H1 (cell line): ENCODE data around the gene GPR63. TPM values are rescaled to one million over a fixed set of nuclear protein-coding genes. Genes with fewer than 3 reads are reported as not detected.

Source experiments
- CTCF ChIA-PET: fragments of 300-600 bp; sonication (Branson Sonifier 250); formaldehyde crosslinking; loops from one replicate; lab custom pipeline; 2021; ENCODE audit not compliant: partially characterized antibody; lab: Charles Lee
- POLR2A ChIA-PET: fragments of 300-600 bp; sonication (Branson Sonifier 250); formaldehyde crosslinking; loops from one replicate; lab custom pipeline; 2021; ENCODE audit warnings: inconsistent platforms; ENCODE audit not compliant: partially characterized antibody; lab: Charles Lee
- DNase-seq, 2 experiments: peaks; one replicate each; pipeline versions ENCODE4 v3.0.0 to v3.0.0-alpha.2; 2010 to 2022; ENCODE audit warnings: low spot score in 2 of 2, low read depth in 1 of 2, mixed read lengths in 1 of 2
- FAIRE-seq: peaks from 2 replicates; lab custom pipeline; 2011; peaks lifted over from hg19 to GRCh38; lab: Jason Lieb, UNC
- H2AFZ ChIP-seq: 2 replicates; pipeline ENCODE4 v1.8.1; 2012; ENCODE audit warnings: low read length, inconsistent platforms
- H2AK5ac ChIP-seq: 2 replicates; pipeline ENCODE4 v1.6.1; 2013; ENCODE audit warnings: low read depth, low read length
- H2BK120ac ChIP-seq: replicated peaks from 2 replicates; pipeline ENCODE3; 2013; ENCODE audit warnings: low read depth, low read length, inconsistent platforms
- H2BK12ac ChIP-seq: 2 replicates; pipeline ENCODE4 v1.6.1; 2013; ENCODE audit warnings: low read depth, low read length
- H2BK15ac ChIP-seq: 2 replicates; pipeline ENCODE4 v1.6.1; 2013; ENCODE audit warnings: low read length
- H2BK20ac ChIP-seq: 2 replicates; pipeline ENCODE4 v1.6.1; 2013; ENCODE audit warnings: low read length
- H2BK5ac ChIP-seq: 2 replicates; pipeline ENCODE4 v1.6.1; 2013; ENCODE audit warnings: low read depth, low read length
- H3K14ac ChIP-seq: 2 replicates; pipeline ENCODE4 v1.6.1; 2013; ENCODE audit warnings: inconsistent platforms; ENCODE audit not compliant: insufficient read length
- H3K18ac ChIP-seq: 2 replicates; pipeline ENCODE4 v1.6.1; 2013; ENCODE audit warnings: low read length; ENCODE audit errors: extremely low read depth
- H3K23ac ChIP-seq: 2 replicates; pipeline ENCODE4 v1.6.1; 2013; ENCODE audit warnings: inconsistent platforms; ENCODE audit not compliant: insufficient read length
- H3K23me2 ChIP-seq: 2 replicates; pipeline ENCODE4 v1.6.1; 2013; ENCODE audit warnings: low read depth, low read length
- H3K27ac ChIP-seq: 2 replicates; pipeline ENCODE4 v1.6.1; 2011; ENCODE audit warnings: low read depth, low read length, inconsistent platforms
- H3K27me3 ChIP-seq, 4 experiments: replicated peaks in 1 of 4; 1 replicate in 1 of 4; 2 replicates in 3 of 4; pipeline versions ENCODE4 v1.6.1 to v1.8.1; 2011 to 2013; ENCODE audit warnings: low read length in 3 of 4, mild to moderate bottlenecking in 3 of 4, inconsistent platforms in 2 of 4, mixed read lengths in 2 of 4, moderate library complexity in 1 of 4; ENCODE audit not compliant: control insufficient read depth in 3 of 4, insufficient read depth in 3 of 4; ENCODE audit errors: extremely low read depth in 1 of 4
- H3K36me3 ChIP-seq, 4 experiments: 2 replicates each; pipeline versions ENCODE4 v1.6.1 to v1.8.1; 2011 to 2013; ENCODE audit warnings: mild to moderate bottlenecking in 4 of 4, low read length in 3 of 4, moderate library complexity in 2 of 4, control low read depth in 1 of 4, inconsistent platforms in 1 of 4; ENCODE audit not compliant: insufficient read depth in 4 of 4, control insufficient read depth in 2 of 4
- H3K4ac ChIP-seq: replicated peaks from 2 replicates; pipeline ENCODE3; 2013; ENCODE audit warnings: low read length, low read depth, mixed read lengths, inconsistent platforms; ENCODE audit not compliant: insufficient read length
- H3K4me1 ChIP-seq, 4 experiments: replicated peaks in 1 of 4; 1 replicate in 1 of 4; 2 replicates in 3 of 4; pipeline versions ENCODE4 v1.6.1 to v1.8.1; 2011 to 2013; ENCODE audit warnings: low read length in 3 of 4, inconsistent platforms in 2 of 4, mixed read lengths in 1 of 4; ENCODE audit not compliant: insufficient read depth in 4 of 4, control insufficient read depth in 3 of 4
- H3K4me2 ChIP-seq, 2 experiments: 2 replicates each; pipeline versions ENCODE4 v1.6.1 to v1.8.1; 2011 to 2013; ENCODE audit warnings: low read depth in 2 of 2, low read length in 2 of 2, control low read depth in 1 of 2, inconsistent platforms in 1 of 2, mild to moderate bottlenecking in 1 of 2; ENCODE audit not compliant: insufficient read depth in 1 of 2
- H3K4me3 ChIP-seq, 4 experiments: fragments of 200-600, 300-600 bp in 1 of 4; sonication (generic), shearing (Covaris generic), sonication (Bioruptor Twin) in 1 of 4; 2 replicates each; pipeline versions ENCODE4 v1.5.1 to v1.8.1; 2011 to 2016; ENCODE audit warnings: low read length in 4 of 4, low read depth in 3 of 4, control low read depth in 2 of 4, inconsistent platforms in 2 of 4, mild to moderate bottlenecking in 2 of 4, mixed read lengths in 1 of 4, moderate library complexity in 1 of 4; ENCODE audit not compliant: insufficient read depth in 2 of 4; ENCODE audit errors: extremely low read depth in 1 of 4
- H3K56ac ChIP-seq: replicated peaks from 2 replicates; pipeline ENCODE3; 2013; ENCODE audit warnings: low read depth, mild to moderate bottlenecking, mixed read lengths, low read length, inconsistent platforms; ENCODE audit not compliant: insufficient read length
- H3K79me1 ChIP-seq: 2 replicates; pipeline ENCODE4 v1.6.1; 2013; ENCODE audit warnings: low read depth, low read length, control low read depth
- H3K79me2 ChIP-seq, 2 experiments: 2 replicates each; pipeline versions ENCODE4 v1.6.1 to v1.8.1; 2012 to 2013; ENCODE audit warnings: low read length in 2 of 2, mild to moderate bottlenecking in 2 of 2, inconsistent platforms in 1 of 2; ENCODE audit not compliant: insufficient read depth in 2 of 2, control insufficient read depth in 1 of 2
- H3K9ac ChIP-seq, 4 experiments: replicated peaks in 1 of 4; 1 replicate in 1 of 4; 2 replicates in 3 of 4; pipeline versions ENCODE4 v1.6.1 to v1.8.1; 2011 to 2013; ENCODE audit warnings: low read depth in 3 of 4, low read length in 3 of 4, control low read depth in 2 of 4, mild to moderate bottlenecking in 2 of 4, moderate library complexity in 2 of 4, inconsistent platforms in 1 of 4; ENCODE audit errors: extremely low read depth in 1 of 4
- H3K9me3 ChIP-seq, 2 experiments: 2 replicates each; pipeline versions ENCODE4 v1.6.1 to v1.8.1; 2012 to 2013; ENCODE audit warnings: mild to moderate bottlenecking in 2 of 2, moderate library complexity in 2 of 2, control low read depth in 1 of 2, inconsistent platforms in 1 of 2, low read depth in 1 of 2, low read length in 1 of 2, mixed read lengths in 1 of 2; ENCODE audit not compliant: insufficient read depth in 2 of 2
- H4K20me1 ChIP-seq, 2 experiments: replicated peaks in 1 of 2; 2 replicates each; pipeline versions ENCODE3 to v1.8.1; 2011 to 2013; ENCODE audit warnings: inconsistent platforms in 2 of 2, low read length in 2 of 2, mild to moderate bottlenecking in 1 of 2; ENCODE audit not compliant: insufficient read depth in 2 of 2, control insufficient read depth in 1 of 2
- H4K5ac ChIP-seq: 2 replicates; pipeline ENCODE4 v1.6.1; 2013; ENCODE audit warnings: low read length, low read depth, mixed read lengths, inconsistent platforms; ENCODE audit not compliant: insufficient read length
- H4K8ac ChIP-seq: 2 replicates; pipeline ENCODE4 v1.8.0; 2013; ENCODE audit warnings: mild to moderate bottlenecking, moderate library complexity, low read length, inconsistent platforms; ENCODE audit not compliant: insufficient read depth; ENCODE audit errors: extremely low read depth
- H4K91ac ChIP-seq: replicated peaks from 2 replicates; pipeline ENCODE3; 2013; ENCODE audit warnings: low read length, mixed read lengths, inconsistent platforms; ENCODE audit not compliant: insufficient read length
- BCL11A ChIP-seq, 2 experiments: IDR thresholded peaks; one replicate each; pipeline ENCODE4 v1.6.1; 2011; ENCODE audit warnings: low read depth in 2 of 2, low read length in 2 of 2, mild to moderate bottlenecking in 2 of 2
- BRCA1 ChIP-seq: IDR thresholded peaks from 2 replicates; pipeline ENCODE4 v1.6.1; 2012; ENCODE audit warnings: low read depth, low read length, improper control_type of control experiment
- CHD2 ChIP-seq: IDR thresholded peaks from 2 replicates; pipeline ENCODE4 v1.6.1; 2012; ENCODE audit warnings: low read length, improper control_type of control experiment
- EGR1 ChIP-seq: IDR thresholded peaks from 2 replicates; pipeline ENCODE4 v1.6.1; 2011; ENCODE audit warnings: low read depth, low read length, borderline replicate concordance
- GTF2F1 ChIP-seq: IDR thresholded peaks from 2 replicates; pipeline ENCODE4 v1.6.1; 2012; ENCODE audit warnings: low read depth, low read length, improper control_type of control experiment, borderline replicate concordance
- KDM4A ChIP-seq: IDR thresholded peaks from one replicate; pipeline ENCODE4 v1.7.1; 2012; ENCODE audit warnings: low read depth, mild to moderate bottlenecking, moderate library complexity, low read length, inconsistent platforms; ENCODE audit not compliant: severe bottlenecking
- PHF8 ChIP-seq: fragments of 200-600 bp; sonication (generic); conservative IDR thresholded peaks from 2 replicates; pipeline ENCODE4 v1.7.1; 2012; ENCODE audit warnings: low read depth, mild to moderate bottlenecking, inconsistent platforms, low read length, moderate library complexity
- SIX5 ChIP-seq: IDR thresholded peaks from 2 replicates; pipeline ENCODE4 v1.6.1; 2011; ENCODE audit warnings: mild to moderate bottlenecking, low read depth, low read length
- SP1 ChIP-seq: IDR thresholded peaks from 2 replicates; pipeline ENCODE4 v1.6.1; 2011; ENCODE audit warnings: low read depth, low read length
- TAF7 ChIP-seq: optimal IDR thresholded peaks from 2 replicates; pipeline ENCODE3; 2011; ENCODE audit warnings: low read depth, mild to moderate bottlenecking, inconsistent platforms, low read length, moderate library complexity, borderline replicate concordance
- polyA plus RNA-seq, 7 experiments: library from polyadenylated mRNA; depleted of rRNA in 3 of 7; stranded (reverse) in 5 of 7; unstranded in 2 of 7; fragments of >200 nt in 5 of 7; fragments of 200-250 nt in 2 of 7; gene quantifications; 1 replicate in 5 of 7; 2 replicates in 1 of 7; 4 replicates in 1 of 7; pipeline versions ENCODE4 v1.2.1 to v1.2.3, GENCODE V29; 2011 to 2013; ENCODE audit warnings: missing spikeins in 2 of 7, mixed read lengths in 2 of 7
- total RNA-seq: library from RNA; stranded (reverse); fragmentation: NEBNext Ultra II Directional; extraction: Animal tissue kit (Norgen Biotek cat#: 25700); gene quantifications from 2 replicates; pipeline ENCODE4 v1.2.1, GENCODE V29; 2021

Gene GPR63
- total and polyA plus RNA-seq, 2 of the 8 experiments (the other 6 are each of a cell fraction or from before 2014, with no cell fraction given), result 6.1 to 11.6 TPM

DNA sequence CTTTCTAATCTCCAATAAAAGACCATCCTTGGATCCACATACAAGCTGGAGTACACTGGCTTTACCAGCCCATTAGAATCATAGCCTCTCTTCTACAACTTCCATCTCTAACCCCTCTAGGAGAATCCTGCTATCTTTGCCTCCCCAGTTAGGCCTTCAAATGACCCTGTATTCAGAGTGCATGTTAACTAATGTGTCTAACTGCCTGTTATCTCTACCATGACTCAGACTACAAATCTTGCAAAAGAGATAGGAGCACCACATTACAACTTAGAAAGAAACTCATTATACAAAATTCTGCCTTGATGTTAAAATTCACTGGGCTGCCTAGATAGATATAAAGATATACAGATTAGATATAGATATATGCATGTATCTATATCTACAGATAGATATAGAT lies 28.2 kb downstream of the GPR63 start:
- Histone ChIP-seq H4K5ac (no peak overlapping the region), H3K36me3 (no peaks in the 10 kb centered on the region), H2AFZ (no peak overlapping the region), H3K4me1 (peaks cover 0 to 3% (median 0%) of the 10 kb centered on the region in 4 experiments; a peak in 2 of 7 replicates), H3K4me3 (no peak overlapping the region), H3K79me2 (peaks cover 0 to 61% of the 10 kb centered on the region in 2 experiments; a peak in 2 of 4 replicates), H3K4ac (no peak overlapping the region), H3K27ac (no peak overlapping the region), H2BK15ac (no peak overlapping the region), H4K20me1 (peaks cover 2 to 5% of the 10 kb centered on the region in 2 experiments), H3K56ac (no peak overlapping the region), H2BK5ac (no peak overlapping the region), H2BK12ac (no peak overlapping the region), H2BK120ac (no peak overlapping the region), H2AK5ac (no peak overlapping the region), H4K91ac (no peak overlapping the region), H3K27me3 (no peaks in the 10 kb centered on the region), H3K79me1 (no peaks in the 10 kb centered on the region; the same call in 1 of the 2 replicates), H3K4me2 (no peak overlapping the region), H3K18ac (no peak overlapping the region), H4K8ac (no peak overlapping the region), H2BK20ac (no peak overlapping the region), H3K23ac (no peak overlapping the region), H3K23me2 (no peaks in the 10 kb centered on the region), H3K9me3 (no peaks in the 10 kb centered on the region), H3K9ac (no peak overlapping the region), H3K14ac (no peak overlapping the region)
- FAIRE-seq (no peak), DNase-seq (no peak)
- POLR2A ChIA-PET, result interaction anchor here (0.6 to 1.3 kb wide), 2 partner anchors 20 to 28 kb away, joined by 3 to 4 read pairs; partner anchors contain the start of gene GPR63
- CTCF ChIA-PET, result interaction anchor here (1.8 kb wide), 1 partner anchor 14 kb away, joined by 5 read pairs; no protein-coding TSS in a partner anchor
- no peak for TF ChIP-seq TAF7
- TF ChIP-seq PHF8, result no peak
- no peak for TF ChIP-seq BCL11A (IDR thresholded peaks at IDR 0.05; ENCODE audit: low read depth in 2 of 2, low read length in 2 of 2)
- TF ChIP-seq GTF2F1, result no peak
- TF ChIP-seq SIX5, result no peak
- TF ChIP-seq CHD2, result no peak
- no peak for TF ChIP-seq SP1
- TF ChIP-seq EGR1, result no peak
- TF ChIP-seq BRCA1, result no peak
- no peak for TF ChIP-seq KDM4A
